EL (cell line): ENCODE measurements around the gene CLUH.

Experiments used
- DNase-seq: peaks from one replicate; pipeline ENCODE4 v3.0.0-alpha.2; 2016

The CLUH gene

DNA sequence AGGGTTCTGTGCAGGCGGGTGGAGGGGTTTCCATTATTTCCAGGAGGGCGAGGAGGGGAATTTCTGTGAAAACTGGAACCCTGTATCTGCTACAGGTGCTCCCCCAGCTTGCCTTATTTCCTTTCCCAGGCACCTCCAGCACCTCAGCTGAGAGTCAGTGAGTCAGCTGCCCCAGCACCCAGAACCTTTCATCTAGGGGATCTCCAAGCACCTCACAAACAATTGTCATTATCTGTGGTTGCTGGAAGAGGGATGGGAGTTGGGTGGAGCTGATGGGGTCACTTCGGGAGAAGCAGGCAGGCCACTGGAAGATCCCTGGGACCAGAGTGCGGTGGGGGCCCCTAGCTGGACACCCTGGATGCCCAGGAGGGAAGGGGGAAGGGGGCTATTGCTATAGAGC lies 10.0 kb upstream of the CLUH start:
- no peak for DNase-seq

DNA sequence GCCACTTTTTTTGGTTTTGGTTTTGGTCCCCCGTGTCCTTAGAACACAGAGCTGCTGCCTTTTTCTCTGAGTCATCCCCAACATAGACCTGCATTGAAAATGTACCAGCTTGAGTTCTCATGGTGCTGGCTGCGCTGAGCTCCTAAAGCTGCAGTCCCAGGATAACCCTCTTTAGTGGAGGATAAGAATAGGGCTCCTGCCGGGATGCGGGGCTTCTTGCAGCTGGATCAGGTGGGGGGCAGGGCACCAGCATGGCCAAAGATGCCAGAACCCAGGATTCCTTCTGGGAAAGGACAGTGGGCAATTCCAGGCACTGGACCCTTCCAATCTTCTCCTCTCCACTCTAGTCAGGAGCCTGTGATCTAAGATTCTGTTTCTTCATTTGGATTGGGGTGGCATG lies 8.3 kb upstream of the CLUH start:
- DNase-seq = no peak

GRCh38 chr17:2718150-2718938 lies 6.8 kb upstream of the CLUH start:
- peak; percentile 41 for DNase-seq

DNA sequence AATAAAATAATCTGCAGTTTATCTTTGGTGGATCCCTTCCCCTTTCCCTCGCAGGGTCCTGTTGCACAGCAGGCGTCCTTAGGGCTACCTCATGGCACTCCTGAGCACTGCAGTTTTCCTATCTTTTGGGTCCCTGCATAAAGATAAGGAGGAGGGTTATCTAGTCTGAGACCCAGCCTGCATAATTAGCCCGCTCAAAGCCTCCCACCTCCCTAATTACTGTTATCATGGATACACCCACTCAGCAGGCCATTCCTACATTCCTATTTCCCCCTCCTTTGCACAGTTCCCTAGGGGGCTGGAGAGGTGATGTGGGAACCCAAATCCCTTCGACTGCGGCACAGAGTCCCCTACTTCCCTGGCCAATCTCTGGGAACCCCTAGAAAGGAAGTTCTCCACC lies 5.1 kb upstream of the CLUH start:
- no peak for DNase-seq

GRCh38 chr17:2713881-2714280 lies 2.3 kb upstream of the CLUH start:
- no peak for DNase-seq

DNA sequence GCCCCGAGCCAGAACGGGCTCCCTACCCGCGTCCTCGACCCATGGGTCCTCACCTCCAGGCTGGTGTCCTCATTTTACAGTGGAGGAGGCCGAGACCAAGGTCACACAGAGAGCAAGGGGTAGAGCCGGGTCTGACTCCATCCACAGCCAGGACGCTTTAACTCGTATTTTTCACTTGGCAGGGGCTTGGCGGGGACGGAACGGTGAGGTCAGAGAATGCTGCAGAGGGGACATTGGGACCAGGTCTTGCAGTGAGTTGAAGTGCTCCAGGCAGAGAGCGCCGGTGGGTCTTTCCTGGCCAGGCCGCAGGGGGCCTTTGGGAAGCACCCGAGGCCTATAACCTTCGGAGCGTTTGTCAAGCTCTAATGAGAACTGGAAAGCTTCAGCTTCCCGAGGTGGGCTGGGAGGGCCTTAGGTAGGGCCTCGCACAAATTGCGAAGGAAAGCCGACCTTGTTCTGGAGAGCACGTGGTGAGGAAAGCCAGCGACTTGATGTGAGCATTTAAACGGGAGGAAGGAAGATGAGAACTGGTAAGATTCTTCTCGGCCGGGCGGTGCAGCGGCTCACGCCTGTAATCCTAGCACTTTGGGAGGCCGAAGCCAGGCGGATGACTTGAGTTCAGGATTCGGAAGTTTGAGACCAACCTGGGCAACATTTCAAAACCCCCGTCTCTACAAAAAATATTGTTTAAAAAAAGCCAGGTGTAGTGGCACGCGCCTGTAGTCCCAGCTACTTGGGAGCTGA lies 908 bp upstream of the CLUH start:
- DNase-seq = no peak

GRCh38 chr17:2710803-2711607 lies 559 bp downstream of the CLUH start:
- DNase-seq = no peak

GRCh38 chr17:2710071-2710802 lies 1.3 kb downstream of the CLUH start:
- DNase-seq = no peak

GRCh38 chr17:2709183-2709661 lies 2.3 kb downstream of the CLUH start:
- DNase-seq = no peak

DNA sequence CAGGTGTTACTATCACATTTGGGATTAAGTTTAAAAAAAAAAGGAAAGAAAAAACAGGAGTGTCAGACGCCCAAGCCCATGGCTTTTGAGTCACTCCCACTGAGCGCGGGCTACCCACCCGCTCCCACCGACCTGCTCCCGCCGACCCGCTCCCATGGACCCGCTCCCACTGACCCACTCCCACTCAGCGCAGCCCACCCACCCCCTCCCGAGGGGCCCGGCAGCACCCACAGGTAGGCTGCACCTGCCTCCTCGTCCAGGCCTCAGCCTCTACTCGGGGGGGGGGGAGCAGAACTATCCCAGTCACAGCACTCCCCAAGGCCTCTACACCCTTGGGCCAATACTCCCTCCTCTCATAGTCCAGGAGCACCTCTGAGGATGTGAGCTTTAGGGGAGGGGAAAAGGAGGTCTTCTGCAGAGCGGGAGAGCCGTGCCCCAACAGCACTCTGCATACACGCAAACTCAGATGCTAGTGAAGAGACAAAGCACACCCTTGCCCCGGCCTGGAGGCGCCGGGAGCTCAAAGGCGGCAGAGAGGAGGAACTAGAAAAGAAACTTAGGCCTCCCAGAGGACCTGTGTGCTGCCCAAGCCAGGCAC lies 2.9 kb downstream of the CLUH start:
- DNase-seq = no peak

- DNase-seq = peak; percentile 34
These were observed 3.6 kb downstream of the CLUH start for GRCh38 chr17:2707721-2708584.

- DNase-seq = no peak
These were observed 4.6 kb downstream of the CLUH start for GRCh38 chr17:2706911-2707510.

DNA sequence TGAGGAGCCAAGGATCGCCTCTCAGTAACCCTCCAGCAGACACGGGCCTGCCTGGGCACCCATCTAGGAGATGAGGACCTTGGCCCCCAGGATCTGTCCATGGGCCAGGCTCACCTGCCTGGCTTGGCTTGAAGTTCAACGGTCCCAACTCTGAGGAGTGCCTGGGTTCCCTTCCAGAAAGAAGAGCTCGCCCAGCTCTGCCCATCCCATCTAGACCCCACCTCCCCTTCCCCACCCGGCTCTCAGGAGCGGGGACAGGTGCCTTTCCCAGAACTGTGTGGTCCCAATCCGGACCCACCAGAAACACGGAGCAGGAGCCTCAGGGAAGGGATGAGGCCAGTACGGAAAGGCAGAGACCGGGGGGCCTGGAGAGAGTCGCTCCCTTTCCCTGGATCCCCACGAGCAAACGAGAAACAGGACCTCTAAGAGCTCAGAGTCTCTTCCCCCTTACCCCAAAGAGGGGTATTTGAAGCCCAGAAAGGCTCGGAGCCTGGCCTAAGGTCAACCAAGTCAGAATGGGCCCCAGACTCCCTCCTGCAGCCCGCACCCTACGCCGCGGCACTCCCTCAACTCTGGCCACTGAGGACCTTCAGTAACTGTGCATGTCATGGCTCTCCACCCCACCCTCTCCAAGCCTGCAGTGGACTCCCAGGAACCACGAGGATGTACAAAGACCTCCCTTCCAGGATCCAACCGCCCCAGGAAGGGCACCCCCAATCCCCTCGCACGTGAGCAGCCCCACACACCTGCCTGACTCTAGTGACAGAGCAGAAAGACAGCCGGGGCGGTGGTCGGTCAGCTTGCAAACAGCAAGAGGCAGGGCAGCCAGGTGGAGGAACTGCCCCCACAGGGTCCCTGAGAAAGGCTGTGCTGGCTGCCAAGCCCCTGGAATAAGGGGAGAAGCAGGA lies 5.4 kb downstream of the CLUH start:
- no peak for DNase-seq

DNA sequence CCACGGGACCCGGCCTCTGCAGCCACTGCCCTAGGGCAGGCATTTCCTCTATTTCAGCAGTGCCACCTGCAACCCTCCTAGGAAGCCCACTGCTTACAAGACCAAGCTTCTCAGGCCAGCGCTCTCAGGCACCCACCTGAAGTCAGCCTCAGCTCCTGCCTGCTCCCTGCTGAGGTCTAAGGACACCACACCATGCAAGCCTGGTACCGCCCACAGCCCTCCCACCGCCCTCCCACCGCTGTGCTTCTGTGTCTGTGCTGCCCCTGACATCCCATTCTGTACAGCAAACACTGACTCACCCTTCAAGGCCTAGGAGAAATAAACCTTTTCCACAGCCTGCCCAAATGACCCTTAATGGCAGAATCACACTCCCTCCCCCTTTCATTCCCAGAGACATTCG lies 6.3 kb downstream of the CLUH start:
- peak; percentile 63 for DNase-seq

DNA sequence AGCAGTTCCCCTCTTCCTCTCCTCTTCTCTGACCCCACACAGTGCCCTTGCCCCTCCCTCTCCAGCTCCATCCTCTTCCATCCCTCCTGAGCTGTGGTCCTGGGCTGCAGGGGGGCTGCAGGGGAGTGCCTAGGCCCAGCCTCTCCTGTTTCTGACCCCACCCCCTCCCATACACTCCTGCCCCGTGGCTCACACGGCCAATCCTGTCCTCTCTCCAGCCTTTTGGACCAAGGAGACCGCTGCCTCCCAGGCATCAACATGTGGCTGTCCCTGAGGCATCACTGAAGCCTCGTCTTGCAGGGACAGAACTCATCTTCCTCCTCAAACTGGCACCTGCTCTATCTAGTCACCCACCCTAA lies 6.7 kb downstream of the CLUH start:
- no peak for DNase-seq

GRCh38 chr17:2704031-2704889 lies 7.3 kb downstream of the CLUH start:
- no peak for DNase-seq

DNA sequence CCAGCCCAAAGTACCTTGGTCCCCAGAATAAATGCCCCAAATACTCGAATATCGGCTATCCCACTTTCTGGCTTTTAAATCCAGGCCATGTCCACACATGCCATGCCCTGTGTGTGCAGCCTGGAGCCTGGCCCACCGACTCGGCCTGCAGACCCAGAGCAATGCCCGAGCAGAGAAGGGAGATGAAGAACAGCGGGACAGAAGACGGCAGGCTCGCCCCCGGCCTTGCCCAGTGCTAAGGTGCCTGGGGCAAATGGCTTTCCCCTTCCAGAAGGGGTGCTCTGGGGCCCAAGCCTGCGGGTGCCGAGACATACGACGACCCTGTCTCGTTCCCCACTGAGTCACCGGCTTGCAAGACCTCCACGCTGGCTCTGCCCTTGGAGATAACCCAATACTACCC lies 8.0 kb downstream of the CLUH start:
- no peak for DNase-seq

- DNase-seq = no peak
These were observed 8.4 kb downstream of the CLUH start for GRCh38 chr17:2703181-2703580.
